Erythroblast (primary cell): ENCODE results near the gene SMIM29.

Source experiments
- GATA1 ChIP-seq: IDR thresholded peaks from 2 replicates; pipeline ENCODE4 v1.6.1; 2011; ENCODE audit warnings: low read depth, mild to moderate bottlenecking, control low read depth, low read length, moderate library complexity
- POLR2A ChIP-seq: IDR thresholded peaks from 2 replicates; pipeline ENCODE4 v1.6.1; 2011; ENCODE audit warnings: mild to moderate bottlenecking, low read length

DNA sequence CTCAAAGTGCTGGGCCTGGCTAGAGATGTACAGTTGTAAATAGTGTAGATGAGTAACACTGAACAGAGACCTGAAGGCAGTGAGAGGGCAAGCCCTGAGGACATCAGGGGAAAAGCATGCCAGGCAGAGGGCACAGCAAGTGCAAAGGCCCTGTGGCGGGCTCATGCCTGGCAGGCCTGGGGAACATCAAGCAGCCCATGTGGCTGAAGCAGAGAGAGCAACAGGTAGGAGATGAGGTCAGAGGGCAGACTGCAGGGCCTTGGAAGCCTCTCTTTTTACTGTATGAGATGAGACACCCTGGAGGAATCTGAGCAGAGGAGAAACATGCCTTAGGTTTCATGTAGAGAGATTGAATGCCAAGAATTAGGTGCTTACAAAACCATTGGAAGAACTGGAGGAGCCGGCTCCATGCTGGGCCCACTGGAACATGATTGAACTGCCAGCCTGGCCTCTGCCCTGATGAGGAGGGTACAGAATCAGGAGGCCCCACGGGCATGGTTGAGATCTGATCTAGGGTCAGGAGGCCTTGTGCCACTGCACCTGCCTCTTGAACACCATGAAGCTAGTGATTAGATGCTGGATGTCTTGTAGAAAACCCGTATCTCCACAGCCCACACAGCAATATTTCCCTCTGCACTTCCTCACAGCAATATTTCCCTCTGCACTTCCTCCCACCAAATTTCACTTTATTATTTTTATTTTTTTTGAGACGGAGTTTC lies 18.0 kb downstream of the SMIM29 start:
- no peak for TF ChIP-seq POLR2A
- TF ChIP-seq GATA1, result no peak
